ENCODE data around the gene KMT5C.
A peak's percentile ranks its signal among the peaks of the same experiment; 100 is the strongest.
"Not testable (repeated sequence)": the region's sequence is repeated elsewhere in the genome, so short reads cannot be mapped to it uniquely, and the experiment has no call there.

The KMT5C gene

GRCh38 chr19:55319785-55320184 lies 19.9 kb upstream of the KMT5C start:
- Histone ChIP-seq H3K9ac (ENCODE audit: low read depth, low read length) (no peak overlapping the region), H3K9me3 (replicated peaks; ENCODE audit: low read length) (no peaks in the 10 kb centered on the region), H3K4me1 (ENCODE audit: control insufficient read depth, insufficient read depth, low read length) (no peaks in the 10 kb centered on the region), H3K36me3 (ENCODE audit: insufficient read depth, low read length) (no peaks in the 10 kb centered on the region), H3K4me2 (ENCODE audit: low read length) (peak overlapping the region; percentile 40), H3K27me3 (ENCODE audit: control insufficient read depth, insufficient read depth, low read length) (peaks cover 22% of the 10 kb centered on the region), H3K4me3 (ENCODE audit: low read length) (no peak overlapping the region)

GRCh38 chr19:55320844-55321419 lies 18.7 kb upstream of the KMT5C start:
- Histone ChIP-seq H3K4me2 (ENCODE audit: low read length) (no peak overlapping the region), H3K4me1 (ENCODE audit: control insufficient read depth, insufficient read depth, low read length) (no peaks in the 10 kb centered on the region), H3K9ac (ENCODE audit: low read depth, low read length) (no peak overlapping the region), H3K36me3 (ENCODE audit: insufficient read depth, low read length) (no peaks in the 10 kb centered on the region), H3K4me3 (ENCODE audit: low read length) (no peak overlapping the region), H3K27me3 (ENCODE audit: control insufficient read depth, insufficient read depth, low read length) (peaks cover 22% of the 10 kb centered on the region), H3K9me3 (replicated peaks; ENCODE audit: low read length) (no peaks in the 10 kb centered on the region)

- Histone ChIP-seq H3K9me3 (replicated peaks; ENCODE audit: low read length) (no peaks in the 10 kb centered on the region), H3K4me3 (ENCODE audit: low read length) (no peak overlapping the region), H3K27me3 (ENCODE audit: control insufficient read depth, insufficient read depth, low read length) (peaks cover 22% of the 10 kb centered on the region), H3K9ac (ENCODE audit: low read depth, low read length) (no peak overlapping the region), H3K4me1 (ENCODE audit: control insufficient read depth, insufficient read depth, low read length) (no peaks in the 10 kb centered on the region), H3K36me3 (ENCODE audit: insufficient read depth, low read length) (no peaks in the 10 kb centered on the region), H3K4me2 (ENCODE audit: low read length) (no peak overlapping the region)
These were observed 18.1 kb upstream of the KMT5C start for GRCh38 chr19:55321466-55322137.

GRCh38 chr19:55322204-55322885 lies 17.3 kb upstream of the KMT5C start:
- Histone ChIP-seq H3K9me3 (replicated peaks; ENCODE audit: low read length) (no peaks in the 10 kb centered on the region), H3K27me3 (ENCODE audit: control insufficient read depth, insufficient read depth, low read length) (peaks cover 22% of the 10 kb centered on the region), H3K36me3 (ENCODE audit: insufficient read depth, low read length) (no peaks in the 10 kb centered on the region), H3K9ac (ENCODE audit: low read depth, low read length) (no peak overlapping the region), H3K4me3 (ENCODE audit: low read length) (no peak overlapping the region), H3K4me2 (ENCODE audit: low read length) (no peak overlapping the region), H3K4me1 (ENCODE audit: control insufficient read depth, insufficient read depth, low read length) (no peaks in the 10 kb centered on the region)

GRCh38 chr19:55324662-55325061 lies 15.0 kb upstream of the KMT5C start:
- H3K4me3 ChIP-seq (ENCODE audit: low read length): no peak overlapping the region
- H3K27me3 ChIP-seq (ENCODE audit: control insufficient read depth, insufficient read depth, low read length): peaks cover 22% of the 10 kb centered on the region
- H3K9me3 ChIP-seq (replicated peaks; ENCODE audit: low read length): no peaks in the 10 kb centered on the region
- no peak overlapping the region for H3K4me2 ChIP-seq (ENCODE audit: low read length)
- H3K4me1 ChIP-seq (ENCODE audit: control insufficient read depth, insufficient read depth, low read length): peaks cover 3% of the 10 kb centered on the region
- no peaks in the 10 kb centered on the region for H3K36me3 ChIP-seq (ENCODE audit: insufficient read depth, low read length)
- H3K9ac ChIP-seq (ENCODE audit: low read depth, low read length): no peak overlapping the region

- H3K4me1 ChIP-seq (ENCODE audit: control insufficient read depth, insufficient read depth, low read length): peaks cover 3% of the 10 kb centered on the region
- no peaks in the 10 kb centered on the region for H3K9me3 ChIP-seq (replicated peaks; ENCODE audit: low read length)
- no peak within 1 kb of the TSS for H3K9ac ChIP-seq (ENCODE audit: low read depth, low read length)
- H3K4me3 ChIP-seq (ENCODE audit: low read length): no peak within 1 kb of the TSS
- H3K4me2 ChIP-seq (ENCODE audit: low read length): no peak within 1 kb of the TSS
- no peaks in the 10 kb centered on the region for H3K36me3 ChIP-seq (ENCODE audit: insufficient read depth, low read length)
- H3K27me3 ChIP-seq (ENCODE audit: control insufficient read depth, insufficient read depth, low read length): peaks cover 18% of the 10 kb centered on the region
These were observed 14.5 kb upstream of the KMT5C start, which contains the start of gene TMEM150B for GRCh38 chr19:55325172-55325571. TMEM150B (minus strand) TSS chr19:55325341; CDS start chr19:55321036, 4,305 bp downstream.

- H3K4me3 ChIP-seq (ENCODE audit: low read length); H3K4me1 ChIP-seq (ENCODE audit: control insufficient read depth, insufficient read depth, low read length); H3K9ac ChIP-seq (ENCODE audit: low read depth, low read length); H3K4me2 ChIP-seq (ENCODE audit: low read length); H3K9me3 ChIP-seq (replicated peaks; ENCODE audit: low read length); H3K36me3 ChIP-seq (ENCODE audit: insufficient read depth, low read length); H3K27me3 ChIP-seq (ENCODE audit: control insufficient read depth, insufficient read depth, low read length): not testable (repeated sequence)
These were observed 10.8 kb upstream of the KMT5C start for GRCh38 chr19:55328774-55329318.

- H3K9ac ChIP-seq (ENCODE audit: low read depth, low read length); H3K9me3 ChIP-seq (replicated peaks; ENCODE audit: low read length); H3K4me1 ChIP-seq (ENCODE audit: control insufficient read depth, insufficient read depth, low read length); H3K36me3 ChIP-seq (ENCODE audit: insufficient read depth, low read length); H3K4me3 ChIP-seq (ENCODE audit: low read length); H3K4me2 ChIP-seq (ENCODE audit: low read length): not testable (repeated sequence)
- peaks cover 12% of the 10 kb centered on the region for H3K27me3 ChIP-seq (ENCODE audit: control insufficient read depth, insufficient read depth, low read length)
These were observed 9.9 kb upstream of the KMT5C start for GRCh38 chr19:55329791-55330190.

- no peaks in the 10 kb centered on the region for H3K36me3 ChIP-seq (ENCODE audit: insufficient read depth, low read length)
- H3K9me3 ChIP-seq (replicated peaks; ENCODE audit: low read length): no peaks in the 10 kb centered on the region
- H3K9ac ChIP-seq (ENCODE audit: low read depth, low read length): no peak overlapping the region
- peaks cover 6% of the 10 kb centered on the region for H3K4me1 ChIP-seq (ENCODE audit: control insufficient read depth, insufficient read depth, low read length)
- no peak overlapping the region for H3K4me2 ChIP-seq (ENCODE audit: low read length)
- H3K4me3 ChIP-seq (ENCODE audit: low read length): no peak overlapping the region
- H3K27me3 ChIP-seq (ENCODE audit: control insufficient read depth, insufficient read depth, low read length): peaks cover 22% of the 10 kb centered on the region
These were observed 5.8 kb upstream of the KMT5C start for GRCh38 chr19:55333870-55334269.

GRCh38 chr19:55336101-55336500 lies 3.6 kb upstream of the KMT5C start:
- Histone ChIP-seq H3K4me3 (ENCODE audit: low read length) (no peak overlapping the region), H3K4me1 (ENCODE audit: control insufficient read depth, insufficient read depth, low read length) (peaks cover 17% of the 10 kb centered on the region), H3K9ac (ENCODE audit: low read depth, low read length) (no peak overlapping the region), H3K4me2 (ENCODE audit: low read length) (no peak overlapping the region), H3K27me3 (ENCODE audit: control insufficient read depth, insufficient read depth, low read length) (peaks cover 22% of the 10 kb centered on the region), H3K36me3 (ENCODE audit: insufficient read depth, low read length) (no peaks in the 10 kb centered on the region), H3K9me3 (replicated peaks; ENCODE audit: low read length) (no peaks in the 10 kb centered on the region)

- peak overlapping the region; percentile 95 for H3K4me2 ChIP-seq (ENCODE audit: low read length)
- no peaks in the 10 kb centered on the region for H3K36me3 ChIP-seq (ENCODE audit: insufficient read depth, low read length)
- peaks cover 30% of the 10 kb centered on the region for H3K4me1 ChIP-seq (ENCODE audit: control insufficient read depth, insufficient read depth, low read length)
- peaks cover 10% of the 10 kb centered on the region for H3K27me3 ChIP-seq (ENCODE audit: control insufficient read depth, insufficient read depth, low read length)
- peak overlapping the region; percentile 78 for H3K4me3 ChIP-seq (ENCODE audit: low read length)
- H3K9me3 ChIP-seq (replicated peaks; ENCODE audit: low read length): no peaks in the 10 kb centered on the region
- peak overlapping the region; percentile 80 for H3K9ac ChIP-seq (ENCODE audit: low read depth, low read length)
These were observed 460 bp downstream of the KMT5C start for GRCh38 chr19:55339889-55340783.
